Kidney glomerular epithelial cell (primary cell): ENCODE measurements around the gene WDR37.

Experiments used
- DNase-seq: peaks from one replicate; lab custom pipeline; 2025; lab: John Stamatoyannopoulos, UW

Gene WDR37

GRCh38 chr10:1128649-1129048, 72.5 kb downstream of the WDR37 start:
- no peak for DNase-seq

- no peak for DNase-seq
These were observed 74.0 kb downstream of the WDR37 start for GRCh38 chr10:1130226-1130625.

GRCh38 chr10:1130995-1131790, 75.0 kb downstream of the WDR37 start:
- DNase-seq = no peak

DNA sequence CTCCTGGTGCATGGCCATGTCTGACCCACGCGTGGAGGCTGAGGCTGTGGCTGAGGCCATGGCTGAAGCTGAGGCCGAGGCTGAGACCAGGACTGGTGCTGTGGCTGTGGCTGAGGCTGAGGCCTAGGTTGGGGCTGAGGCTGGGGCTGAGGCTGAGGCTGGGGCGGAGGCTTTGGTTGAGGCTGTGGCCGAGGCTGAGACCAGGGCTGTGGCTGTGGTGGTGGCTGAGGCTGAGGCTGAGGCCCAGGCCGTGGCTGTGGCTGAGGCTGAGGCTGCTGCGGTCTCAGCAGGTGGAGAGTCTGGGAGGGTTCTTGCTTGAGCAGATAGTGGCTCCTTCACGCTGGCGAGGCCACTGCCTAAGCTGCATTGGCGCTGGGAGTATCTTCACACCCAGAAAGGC, 76.4 kb downstream of the WDR37 start:
- DNase-seq = no peak

- DNase-seq = no peak
These were observed 77.4 kb downstream of the WDR37 start for GRCh38 chr10:1133495-1134045.

DNA sequence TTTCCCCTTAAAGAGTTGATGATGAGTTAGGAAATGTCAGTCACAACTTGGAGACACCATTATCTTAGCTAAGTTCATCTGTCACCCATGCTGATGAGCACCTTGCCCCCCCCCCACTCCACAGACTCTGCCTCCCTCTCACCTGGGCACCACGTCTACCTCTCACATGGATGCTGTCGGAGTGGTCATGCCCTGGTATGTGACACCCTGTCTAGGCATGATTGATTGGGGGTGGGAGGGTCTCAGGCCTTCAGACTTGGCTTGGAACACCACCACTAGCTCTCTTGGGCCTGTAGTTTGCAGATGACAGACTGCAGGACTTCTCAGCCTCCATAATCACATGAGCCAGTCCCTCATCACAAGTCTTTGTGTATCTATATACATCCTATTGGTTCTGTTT, 78.0 kb downstream of the WDR37 start:
- DNase-seq = no peak

DNA sequence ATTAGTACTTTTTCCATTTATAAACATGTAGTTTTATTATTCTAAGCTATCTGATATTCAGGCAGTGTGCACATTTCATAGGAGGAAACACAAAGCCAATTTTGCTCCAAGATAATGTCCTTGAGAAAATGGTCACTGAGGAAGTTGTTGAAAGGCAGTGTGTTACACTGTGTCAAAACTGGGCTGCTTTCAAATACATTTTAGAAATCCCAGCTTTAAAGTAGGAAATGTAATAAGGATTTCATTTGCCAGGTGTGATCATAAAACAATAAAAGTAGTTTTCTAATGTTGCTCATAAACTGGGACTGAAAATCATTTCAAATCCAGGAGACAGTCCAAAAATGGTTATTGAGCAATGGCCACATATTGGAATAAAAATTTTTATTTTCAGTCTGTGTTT, 80.1 kb downstream of the WDR37 start:
- DNase-seq = no peak

- no peak for DNase-seq
These were observed 81.4 kb downstream of the WDR37 start for GRCh38 chr10:1137499-1138163.

DNA sequence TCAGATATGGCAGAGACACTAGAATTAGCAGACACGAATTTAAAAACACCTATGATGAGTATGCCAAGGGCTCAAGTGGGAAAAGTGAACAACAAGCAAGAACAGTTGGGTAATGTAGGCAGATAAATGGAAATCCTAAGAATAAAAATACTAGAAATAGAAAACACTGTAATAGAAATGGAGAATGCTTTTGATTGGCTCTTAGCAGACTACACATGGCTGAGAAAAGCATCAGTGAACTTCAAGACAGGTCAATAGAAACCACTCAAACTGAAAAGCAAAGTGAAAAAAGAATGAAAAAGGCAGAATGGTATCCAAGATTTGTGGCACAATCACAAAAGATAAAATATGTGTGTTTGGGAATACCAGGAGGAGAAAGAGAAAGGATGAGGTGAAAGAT, 82.3 kb downstream of the WDR37 start:
- no peak for DNase-seq

- DNase-seq = no peak
These were observed 85.1 kb downstream of the WDR37 start for GRCh38 chr10:1141261-1141660.

DNA sequence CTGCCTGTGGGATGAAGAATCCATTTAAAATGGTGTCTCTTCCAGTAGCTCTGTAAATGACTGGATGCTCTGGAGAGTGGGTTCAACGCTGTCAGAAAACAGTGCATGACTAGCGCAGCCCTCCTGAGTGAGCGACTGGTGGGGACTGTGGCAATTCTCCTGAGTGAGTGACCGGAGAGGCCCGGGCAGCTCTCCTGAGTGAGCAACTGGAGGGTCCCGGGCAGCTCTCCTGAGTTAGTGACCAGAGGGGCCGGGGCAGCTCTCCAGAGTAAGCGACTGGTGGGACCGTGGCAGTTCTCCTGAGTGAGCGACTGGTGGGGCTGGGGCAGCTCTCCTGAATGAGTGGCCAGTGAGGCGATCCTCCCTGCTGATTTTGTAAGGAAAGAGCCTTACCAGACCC, 85.5 kb downstream of the WDR37 start:
- no peak for DNase-seq

- no peak for DNase-seq
These were observed 86.4 kb downstream of the WDR37 start for GRCh38 chr10:1142596-1142995.

GRCh38 chr10:1147810-1148209, 91.6 kb downstream of the WDR37 start:
- no peak for DNase-seq

DNA sequence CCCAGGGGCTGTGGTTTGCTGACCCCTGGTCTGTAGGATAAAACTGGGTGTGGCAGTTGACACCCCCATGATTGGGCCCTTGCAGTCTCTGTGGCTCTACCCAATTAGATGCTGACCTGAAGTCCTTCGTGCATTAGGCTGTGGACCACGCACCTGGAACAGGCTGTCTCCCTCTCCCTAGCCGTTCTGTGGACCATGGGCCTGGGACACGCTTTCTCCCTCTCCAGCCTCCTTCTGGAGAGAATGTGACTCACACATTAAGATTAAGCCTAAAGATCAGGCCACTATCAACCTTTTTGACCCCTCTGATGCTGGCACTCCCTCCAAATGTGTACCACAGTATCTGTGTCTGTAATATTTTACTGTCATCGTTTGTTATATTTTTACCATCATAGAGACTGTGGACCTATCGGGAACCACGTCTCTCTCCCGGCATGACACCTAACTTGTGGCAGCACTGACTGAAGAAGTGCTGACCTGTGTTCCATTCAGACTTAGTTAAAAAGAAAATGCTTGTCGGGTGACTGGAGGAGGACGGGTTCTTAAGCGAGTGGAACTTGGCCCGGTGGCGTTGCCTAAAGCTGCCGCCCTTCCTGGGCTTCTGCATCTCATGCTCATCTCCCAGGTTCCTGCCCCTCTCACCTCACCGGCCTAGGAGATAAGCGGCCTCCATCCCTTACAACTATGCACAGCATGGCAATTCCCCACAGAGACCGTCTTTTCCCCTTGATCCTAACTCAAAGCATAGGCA, 92.8 kb downstream of the WDR37 start:
- no peak for DNase-seq

DNA sequence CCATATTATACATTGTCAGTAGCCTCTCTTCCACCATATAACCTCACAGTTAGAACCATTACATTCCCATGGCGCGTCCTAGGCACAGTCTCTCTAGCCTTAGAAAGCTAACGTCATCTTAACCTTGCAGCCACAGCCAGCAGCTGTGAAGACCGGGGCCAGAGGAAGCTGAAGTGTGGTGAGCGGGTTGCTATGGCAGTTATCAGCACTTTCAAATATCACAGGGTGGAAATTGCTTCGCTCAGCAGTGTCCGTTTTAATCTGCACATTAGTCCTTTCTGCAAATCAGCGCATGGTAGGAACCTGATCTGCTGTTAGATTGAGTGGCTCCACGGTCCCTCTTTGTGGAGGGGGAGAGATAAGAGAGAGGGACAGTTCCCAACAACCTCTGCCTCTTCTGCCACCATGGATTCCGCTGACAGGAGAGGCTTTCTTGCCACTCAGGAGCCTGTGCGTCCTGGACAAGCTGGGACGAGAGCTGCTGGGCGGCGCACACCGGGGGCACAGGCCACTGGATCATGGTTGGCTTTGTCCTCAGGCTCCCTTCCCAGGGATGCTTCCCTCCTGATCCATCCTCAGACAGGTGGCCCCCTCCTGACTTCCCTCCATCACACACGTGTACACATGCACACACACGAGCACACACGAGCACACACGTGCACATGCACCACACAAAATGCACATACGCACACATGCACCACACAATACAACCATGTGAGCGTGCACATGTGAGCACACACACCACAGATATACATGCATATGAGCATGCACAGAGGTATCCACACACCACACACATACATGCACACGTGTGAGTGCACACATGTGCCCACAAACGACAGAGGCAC, 93.8 kb downstream of the WDR37 start:
- no peak for DNase-seq

DNA sequence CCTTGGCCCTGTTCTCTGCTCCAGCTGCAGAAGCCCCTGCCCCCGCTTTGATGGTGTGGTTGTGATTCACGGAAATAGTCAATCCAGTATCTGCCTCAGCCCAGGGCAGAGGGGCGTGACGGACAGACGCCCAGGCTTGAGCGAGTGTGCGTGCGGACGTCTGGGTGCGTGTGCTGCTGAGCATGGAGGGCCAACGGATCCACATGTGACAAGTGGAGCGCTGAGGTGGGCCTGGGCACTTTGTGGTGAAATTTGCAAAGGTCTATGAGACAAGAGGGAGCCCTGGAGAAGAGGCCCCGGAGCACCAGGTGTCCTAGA, 94.4 kb downstream of the WDR37 start:
- no peak for DNase-seq

DNA sequence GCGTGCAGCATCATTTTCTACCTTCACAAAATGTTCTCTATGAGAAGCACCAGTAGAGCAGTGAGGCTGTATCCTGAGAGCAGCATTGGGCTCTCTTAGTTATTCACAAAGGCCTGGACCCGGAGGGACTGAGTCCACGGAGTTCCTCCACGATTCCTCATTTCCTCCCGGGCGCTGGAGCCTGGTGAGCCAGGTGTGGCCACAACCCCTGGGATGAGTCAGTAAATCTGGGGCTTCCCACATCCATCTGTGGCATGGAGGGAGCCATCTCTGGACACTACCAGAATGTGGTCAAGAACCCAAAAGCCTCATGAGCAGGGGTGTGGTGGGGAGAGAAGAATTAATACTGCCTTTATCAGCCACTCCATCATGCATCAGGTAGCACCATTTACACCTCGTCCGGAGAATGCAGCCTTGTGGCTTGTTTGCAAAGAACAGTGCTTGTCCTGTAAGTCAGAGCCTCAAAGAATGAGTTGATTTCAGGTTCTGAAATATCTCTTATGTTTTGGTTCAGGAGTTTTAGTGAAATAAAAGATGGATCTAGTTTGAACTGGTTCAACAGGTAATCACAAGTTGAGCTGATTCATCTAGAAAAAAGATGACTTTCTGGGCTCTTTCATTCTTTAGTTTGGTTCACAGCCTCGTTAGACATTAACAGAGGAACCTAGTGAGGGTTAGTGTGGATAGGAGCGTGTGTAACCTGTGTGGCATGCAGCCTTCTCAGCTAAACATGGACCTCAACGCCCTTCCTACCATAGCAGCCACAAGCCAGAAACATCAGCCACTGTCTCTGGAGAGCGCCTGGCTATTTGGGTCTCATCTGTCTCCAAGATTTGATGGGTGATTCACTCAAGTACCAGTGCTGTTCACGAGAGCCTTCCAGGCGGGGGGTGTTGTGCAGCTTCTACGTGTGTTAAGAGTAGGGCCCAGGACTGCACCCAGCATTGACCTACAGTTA, 95.2 kb downstream of the WDR37 start:
- DNase-seq = peak; percentile 90

GRCh38 chr10:1152386-1153250, 96.4 kb downstream of the WDR37 start:
- peak; percentile 60 for DNase-seq

DNA sequence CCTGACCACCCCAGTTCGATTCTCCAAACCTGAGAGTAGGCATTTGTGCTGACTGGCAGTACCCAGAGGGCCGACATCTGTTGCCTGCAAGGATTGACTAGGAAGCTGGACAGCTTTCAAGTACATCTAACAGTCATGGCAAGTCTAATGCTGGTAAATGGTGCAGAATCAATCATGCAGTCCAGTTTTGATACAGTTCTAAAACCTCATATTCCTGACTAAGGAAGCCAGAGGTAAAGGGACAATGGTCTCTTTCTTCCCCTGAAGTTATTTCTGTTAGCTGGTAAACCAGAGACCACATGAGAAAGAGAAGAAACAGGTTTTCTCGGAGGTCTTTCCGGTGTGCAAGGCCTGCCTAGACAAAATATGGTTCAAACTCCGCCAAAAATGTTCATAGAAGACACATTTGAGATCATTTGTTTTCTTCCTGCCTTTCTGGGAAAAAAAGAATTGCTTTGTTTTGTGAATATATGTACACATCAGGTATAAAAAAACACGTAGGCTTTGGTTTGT, 97.1 kb downstream of the WDR37 start:
- no peak for DNase-seq
